H9 (cell line): ENCODE results near the gene GALC. TPM values are rescaled to one million over a fixed set of nuclear protein-coding genes. Genes with fewer than 3 reads are reported as not detected.

ENCODE experiments used
- DNase-seq: peaks from one replicate; pipeline ENCODE4 v3.0.0-alpha.2; 2017
- H2AFZ ChIP-seq: one replicate; pipeline ENCODE4 v1.6.1; 2013; ENCODE audit warnings: mild to moderate bottlenecking, low read length, control low read depth, moderate library complexity
- H2AK5ac ChIP-seq: 2 replicates; pipeline ENCODE4 v1.6.1; 2013; ENCODE audit warnings: low read length, control low read depth, mixed read lengths; ENCODE audit not compliant: insufficient read length
- H2BK120ac ChIP-seq: one replicate; pipeline ENCODE4 v1.6.1; 2013; ENCODE audit warnings: low read depth, mild to moderate bottlenecking, low read length, control low read depth, inconsistent platforms; ENCODE audit not compliant: poor library complexity, severe bottlenecking
- H2BK12ac ChIP-seq: 2 replicates; pipeline ENCODE4 v1.6.1; 2013; ENCODE audit warnings: low read length, control low read depth, mixed read lengths, low read depth; ENCODE audit not compliant: insufficient read length
- H2BK15ac ChIP-seq: 2 replicates; pipeline ENCODE4 v1.6.1; 2013; ENCODE audit warnings: low read depth, low read length, control low read depth
- H2BK20ac ChIP-seq: one replicate; pipeline ENCODE4 v1.6.1; 2013; ENCODE audit warnings: low read depth, mild to moderate bottlenecking, low read length, control low read depth, inconsistent platforms; ENCODE audit not compliant: poor library complexity, severe bottlenecking
- H2BK5ac ChIP-seq: 2 replicates; pipeline ENCODE4 v1.6.1; 2013; ENCODE audit warnings: low read length, control low read depth, mixed read lengths; ENCODE audit not compliant: insufficient read length
- H3K14ac ChIP-seq: 2 replicates; pipeline ENCODE4 v1.6.1; 2013; ENCODE audit warnings: low read length, control low read depth; ENCODE audit not compliant: insufficient read depth
- H3K18ac ChIP-seq: 2 replicates; pipeline ENCODE4 v1.6.1; 2013; ENCODE audit warnings: low read depth, mild to moderate bottlenecking, mixed read lengths, low read length, control low read depth; ENCODE audit not compliant: insufficient read length
- H3K23ac ChIP-seq: 2 replicates; pipeline ENCODE4 v1.6.1; 2013; ENCODE audit warnings: low read length, control low read depth, mixed read lengths, low read depth; ENCODE audit not compliant: insufficient read length
- H3K23me2 ChIP-seq: 2 replicates; pipeline ENCODE4 v1.6.1; 2013; ENCODE audit warnings: low read depth, mild to moderate bottlenecking, mixed read lengths, low read length, control low read depth; ENCODE audit not compliant: insufficient read length, poor library complexity, severe bottlenecking
- H3K27ac ChIP-seq: 2 replicates; pipeline ENCODE4 v1.5.1; 2013; ENCODE audit warnings: low read length, control low read depth, mixed read lengths, low read depth; ENCODE audit not compliant: insufficient read length
- H3K27me3 ChIP-seq: 2 replicates; pipeline ENCODE4 v1.6.1; 2013; ENCODE audit warnings: low read length, control low read depth, inconsistent platforms; ENCODE audit not compliant: insufficient read depth
- H3K4ac ChIP-seq: 2 replicates; pipeline ENCODE4 v1.6.1; 2013; ENCODE audit warnings: low read depth, mild to moderate bottlenecking, control low read depth, inconsistent platforms, low read length, moderate library complexity
- H3K4me1 ChIP-seq: 2 replicates; pipeline ENCODE4 v1.6.1; 2013; ENCODE audit warnings: low read length, control low read depth, inconsistent platforms; ENCODE audit not compliant: insufficient read depth
- H3K4me2 ChIP-seq: 2 replicates; pipeline ENCODE4 v1.6.1; 2013; ENCODE audit warnings: low read length, control low read depth, mixed read lengths; ENCODE audit not compliant: insufficient read length, insufficient read depth
- H3K56ac ChIP-seq: 2 replicates; pipeline ENCODE4 v1.6.1; 2013; ENCODE audit warnings: low read depth, mild to moderate bottlenecking, mixed read lengths, low read length, control low read depth; ENCODE audit not compliant: insufficient read length
- H3K79me1 ChIP-seq: 2 replicates; pipeline ENCODE4 v1.6.1; 2013; ENCODE audit warnings: low read depth, mild to moderate bottlenecking, moderate library complexity, low read length, control low read depth, inconsistent platforms; ENCODE audit not compliant: insufficient read depth, poor library complexity, severe bottlenecking
- H3K79me2 ChIP-seq: 2 replicates; pipeline ENCODE4 v1.6.1; 2013; ENCODE audit warnings: low read length, control low read depth, inconsistent platforms; ENCODE audit not compliant: insufficient read depth
- H3K9ac ChIP-seq: 2 replicates; pipeline ENCODE4 v1.6.1; 2013; ENCODE audit warnings: low read length, control low read depth, mixed read lengths; ENCODE audit not compliant: insufficient read length; ENCODE audit errors: extremely low read depth
- H3K9me3 ChIP-seq: one replicate; pipeline ENCODE4 v1.6.1; 2013; ENCODE audit warnings: low read depth, low read length, inconsistent platforms; ENCODE audit not compliant: control insufficient read depth
- H3T11ph ChIP-seq: one replicate; pipeline ENCODE4 v1.6.1; 2013; ENCODE audit warnings: mild to moderate bottlenecking, low read length, control low read depth, inconsistent platforms
- H4K20me1 ChIP-seq: one replicate; pipeline ENCODE4 v1.6.1; 2013; ENCODE audit not compliant: control insufficient read depth, insufficient read length, insufficient read depth
- H4K5ac ChIP-seq: 2 replicates; pipeline ENCODE4 v1.6.1; 2013; ENCODE audit warnings: low read depth, mild to moderate bottlenecking, mixed read lengths, low read length, control low read depth; ENCODE audit not compliant: insufficient read length
- H4K8ac ChIP-seq: replicated peaks from 2 replicates; pipeline ENCODE4 v1.6.1; 2013; ENCODE audit warnings: low read length, control low read depth, mixed read lengths, low read depth; ENCODE audit not compliant: insufficient read length
- H4K91ac ChIP-seq: 2 replicates; pipeline ENCODE4 v1.6.1; 2013; ENCODE audit warnings: low read depth, mild to moderate bottlenecking, moderate library complexity, mixed read lengths, low read length, control low read depth; ENCODE audit not compliant: insufficient read length
- H3K27ac Mint-ChIP-seq, 3 experiments: 2 replicates in 2 of 3; 3 replicates in 1 of 3; pipeline ENCODE4 v1.8.0; 2020 to 2021; ENCODE audit warnings: mixed read lengths in 3 of 3, mild to moderate bottlenecking in 1 of 3, moderate library complexity in 1 of 3
- H3K27me3 Mint-ChIP-seq: 2 replicates; pipeline ENCODE4 v1.8.0; 2021; ENCODE audit warnings: low read depth, mild to moderate bottlenecking, moderate library complexity, mixed read lengths
- H3K36me3 Mint-ChIP-seq, 3 experiments: 2 replicates in 2 of 3; 3 replicates in 1 of 3; pipeline ENCODE4 v1.8.0; 2020 to 2021; ENCODE audit warnings: low read depth in 3 of 3, mixed read lengths in 3 of 3; ENCODE audit not compliant: insufficient read depth in 1 of 3
- H3K4me1 Mint-ChIP-seq, 2 experiments: 2 replicates each; pipeline ENCODE4 v1.8.0; 2020; ENCODE audit warnings: mixed read lengths in 2 of 2
- H3K4me3 Mint-ChIP-seq, 2 experiments: 2 replicates in 1 of 2; 3 replicates in 1 of 2; pipeline ENCODE4 v1.8.0; 2020 to 2021; ENCODE audit warnings: mild to moderate bottlenecking in 2 of 2, mixed read lengths in 2 of 2, moderate library complexity in 1 of 2
- H3K9me3 Mint-ChIP-seq, 2 experiments: 2 replicates in 1 of 2; 3 replicates in 1 of 2; pipeline ENCODE4 v1.8.0; 2020; ENCODE audit warnings: mild to moderate bottlenecking in 2 of 2, mixed read lengths in 2 of 2, moderate library complexity in 1 of 2
- WGBS: extraction: QIAGEN DNeasy Blood & Tissue Kit; methylation state at CpG from one replicate; pipeline ENCODE4 v1.1.7; 2013; ENCODE audit warnings: missing lambda C conversion rate, low lambda C conversion rate, mixed read lengths; ENCODE audit not compliant: insufficient read length; ENCODE audit errors: extremely low coverage; 5-methylcytosine and 5-hydroxymethylcytosine counted together
- total RNA-seq: library from RNA; stranded (reverse); gene quantifications from 2 replicates; pipeline ENCODE4 v1.2.1, GENCODE V29; 2021
- TF ChIP-seq, protein P1 (sequence below): fragments of 200-600 bp; sonication (generic); conservative IDR thresholded peaks from 3 replicates; pipeline ENCODE4 v1.8.0; 2021; ENCODE audit warnings: antibody characterized with exemption, mild to moderate bottlenecking

Gene GALC
- total RNA-seq, 1 experiment from 2014 or later = 12.4 TPM

GRCh38 chr14:88034076-88034475 is 41.1 kb upstream of the GALC start:
- Histone ChIP-seq H2BK120ac (no peak overlapping the region), H3K9ac (no peak overlapping the region), H3K23me2 (no peaks in the 10 kb centered on the region), H3K56ac (no peak overlapping the region), H2BK5ac (no peak overlapping the region), H2BK15ac (no peak overlapping the region), H3K23ac (no peak overlapping the region), H2BK20ac (no peak overlapping the region), H4K20me1 (no peaks in the 10 kb centered on the region), H2AFZ (no peak overlapping the region), H3K79me2 (no peaks in the 10 kb centered on the region), H2AK5ac (no peak overlapping the region), H4K91ac (no peak overlapping the region), H3K4me1 (peaks cover 4% of the 10 kb centered on the region; the same call in 1 of the 2 replicates), H2BK12ac (no peak overlapping the region), H4K8ac (no peak overlapping the region), H3K9me3 (no peaks in the 10 kb centered on the region), H3K4ac (no peak overlapping the region), H3K27me3 (no peaks in the 10 kb centered on the region), H3K14ac (no peak overlapping the region), H4K5ac (no peak overlapping the region), H3K18ac (no peak overlapping the region), H3K79me1 (no peaks in the 10 kb centered on the region), H3T11ph (no peak overlapping the region), H3K27ac (no peak overlapping the region), H3K4me2 (no peak overlapping the region)
- no peak for DNase-seq
- H3K27me3 Mint-ChIP-seq = no peaks in the 10 kb centered on the region
- H3K4me3 Mint-ChIP-seq = no peak overlapping the region
- no peaks in the 10 kb centered on the region for H3K9me3 Mint-ChIP-seq
- no CpG with 5 or more reads among the region's 2 CpGs for whole genome bisulfite sequencing
- H3K4me1 Mint-ChIP-seq = peaks cover 18% of the 10 kb centered on the region in 2 experiments
- H3K27ac Mint-ChIP-seq = no peak overlapping the region; a peak in 1 of 7 replicates
- TF ChIP-seq, protein P1, sequence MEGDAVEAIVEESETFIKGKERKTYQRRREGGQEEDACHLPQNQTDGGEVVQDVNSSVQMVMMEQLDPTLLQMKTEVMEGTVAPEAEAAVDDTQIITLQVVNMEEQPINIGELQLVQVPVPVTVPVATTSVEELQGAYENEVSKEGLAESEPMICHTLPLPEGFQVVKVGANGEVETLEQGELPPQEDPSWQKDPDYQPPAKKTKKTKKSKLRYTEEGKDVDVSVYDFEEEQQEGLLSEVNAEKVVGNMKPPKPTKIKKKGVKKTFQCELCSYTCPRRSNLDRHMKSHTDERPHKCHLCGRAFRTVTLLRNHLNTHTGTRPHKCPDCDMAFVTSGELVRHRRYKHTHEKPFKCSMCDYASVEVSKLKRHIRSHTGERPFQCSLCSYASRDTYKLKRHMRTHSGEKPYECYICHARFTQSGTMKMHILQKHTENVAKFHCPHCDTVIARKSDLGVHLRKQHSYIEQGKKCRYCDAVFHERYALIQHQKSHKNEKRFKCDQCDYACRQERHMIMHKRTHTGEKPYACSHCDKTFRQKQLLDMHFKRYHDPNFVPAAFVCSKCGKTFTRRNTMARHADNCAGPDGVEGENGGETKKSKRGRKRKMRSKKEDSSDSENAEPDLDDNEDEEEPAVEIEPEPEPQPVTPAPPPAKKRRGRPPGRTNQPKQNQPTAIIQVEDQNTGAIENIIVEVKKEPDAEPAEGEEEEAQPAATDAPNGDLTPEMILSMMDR = no peak
- H3K36me3 Mint-ChIP-seq = no peaks in the 10 kb centered on the region; a peak in 1 of 7 replicates
